Ramos (cell line): ENCODE measurements around the gene ZBTB5.
"Not testable (repeated sequence)": the region's sequence is repeated elsewhere in the genome, so short reads cannot be mapped to it uniquely, and the experiment has no call there.

Source experiments
- in situ Hi-C: fragments of 300-500 bp; cut with MboI; formaldehyde crosslinking; loops from one replicate; pipeline ENCODE4 v1.14.3; 2022; ENCODE audit warnings: low sequenced_read_pairs; ENCODE audit not compliant: unreplicated experiment

Gene ZBTB5

DNA sequence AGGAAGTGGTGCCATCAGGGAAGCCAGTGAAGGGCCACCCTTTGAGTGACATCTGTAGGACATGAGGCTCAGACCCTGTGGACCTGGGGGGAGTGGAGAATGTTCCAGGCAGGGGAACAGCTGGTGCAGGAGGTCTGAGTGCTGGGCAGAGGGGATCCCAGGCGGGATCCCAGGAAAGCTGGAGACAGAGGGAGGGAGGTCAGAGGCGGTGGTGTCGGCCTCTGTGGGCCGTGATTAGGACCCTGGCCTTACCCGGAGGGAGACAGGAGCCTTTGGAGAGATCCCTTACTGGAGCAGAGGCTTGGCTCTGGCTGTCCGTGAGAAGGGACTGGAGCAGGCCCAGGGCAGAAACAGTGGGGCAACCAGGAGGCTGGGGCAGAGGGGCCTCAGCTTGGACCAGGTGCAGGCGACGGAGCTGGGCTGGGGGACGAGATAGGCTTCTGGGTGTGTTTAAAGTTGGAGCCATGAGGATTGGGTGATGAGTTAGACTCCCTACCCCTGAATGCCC is 54.8 kb downstream of the ZBTB5 start:
- in situ Hi-C loops: no loop called here

DNA sequence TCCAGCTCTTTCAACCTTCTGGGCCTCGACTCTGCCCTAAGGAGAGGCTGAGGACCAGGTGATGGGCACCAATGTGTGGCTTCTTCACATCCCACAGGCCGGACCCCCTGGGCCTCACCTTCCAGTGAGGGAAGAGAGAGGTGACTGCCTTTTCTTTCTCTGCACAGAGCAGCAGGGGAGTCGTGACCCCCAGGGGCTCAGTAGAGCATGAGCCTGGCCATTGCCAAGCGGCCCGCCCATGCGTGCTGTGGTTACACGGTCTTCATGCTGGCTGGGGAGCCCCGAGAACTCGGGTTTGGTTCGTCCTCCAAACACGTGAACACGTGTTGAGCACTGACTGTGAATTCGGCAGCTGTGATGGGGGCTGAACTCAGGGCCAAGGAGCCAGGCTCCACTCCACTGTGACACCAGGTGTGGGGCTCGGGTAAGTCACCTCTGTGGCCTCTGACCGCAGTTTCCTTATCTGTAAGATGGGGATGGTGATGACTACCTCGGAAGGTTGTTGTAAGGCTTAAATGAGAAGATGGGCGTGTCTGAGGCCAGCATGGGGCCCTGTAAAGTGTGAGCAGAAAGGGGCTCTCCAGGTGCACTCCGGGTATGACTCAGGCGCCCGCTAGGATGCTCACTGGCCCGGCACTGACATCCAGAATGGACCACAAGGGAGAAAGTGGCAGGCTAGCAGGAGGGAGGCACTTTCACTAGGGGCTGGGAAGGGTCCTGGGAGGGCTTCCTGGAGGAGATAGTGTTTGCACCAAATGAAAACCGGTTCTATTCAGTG is 56.1 kb downstream of the ZBTB5 start:
- in situ Hi-C loops: loop anchor here (10.0 kb wide), 1 partner anchor 374 kb away; the partner anchor contains the start of gene PAX5

DNA sequence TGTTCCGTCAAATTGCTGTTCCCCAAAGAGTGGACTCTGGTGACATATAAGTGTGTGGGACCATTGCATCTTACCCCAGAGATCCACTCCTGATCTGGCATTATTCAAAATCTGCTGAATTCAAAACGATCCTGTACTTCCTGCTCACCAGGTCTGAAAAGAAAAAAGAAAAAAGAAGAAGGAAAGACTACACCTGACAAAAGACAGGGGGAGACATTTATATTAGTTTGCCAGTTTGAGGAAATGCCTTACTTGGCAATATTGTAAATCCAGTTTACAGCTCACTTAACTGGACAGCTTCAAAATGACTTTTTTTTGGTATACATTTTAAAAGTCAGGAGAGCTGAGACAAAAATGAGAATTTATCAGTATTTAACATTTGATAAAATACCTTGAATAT is 57.8 kb downstream of the ZBTB5 start:
- in situ Hi-C loops: loop anchor here (10.0 kb wide), 1 partner anchor 373 kb away; the partner anchor contains the start of gene PAX5

DNA sequence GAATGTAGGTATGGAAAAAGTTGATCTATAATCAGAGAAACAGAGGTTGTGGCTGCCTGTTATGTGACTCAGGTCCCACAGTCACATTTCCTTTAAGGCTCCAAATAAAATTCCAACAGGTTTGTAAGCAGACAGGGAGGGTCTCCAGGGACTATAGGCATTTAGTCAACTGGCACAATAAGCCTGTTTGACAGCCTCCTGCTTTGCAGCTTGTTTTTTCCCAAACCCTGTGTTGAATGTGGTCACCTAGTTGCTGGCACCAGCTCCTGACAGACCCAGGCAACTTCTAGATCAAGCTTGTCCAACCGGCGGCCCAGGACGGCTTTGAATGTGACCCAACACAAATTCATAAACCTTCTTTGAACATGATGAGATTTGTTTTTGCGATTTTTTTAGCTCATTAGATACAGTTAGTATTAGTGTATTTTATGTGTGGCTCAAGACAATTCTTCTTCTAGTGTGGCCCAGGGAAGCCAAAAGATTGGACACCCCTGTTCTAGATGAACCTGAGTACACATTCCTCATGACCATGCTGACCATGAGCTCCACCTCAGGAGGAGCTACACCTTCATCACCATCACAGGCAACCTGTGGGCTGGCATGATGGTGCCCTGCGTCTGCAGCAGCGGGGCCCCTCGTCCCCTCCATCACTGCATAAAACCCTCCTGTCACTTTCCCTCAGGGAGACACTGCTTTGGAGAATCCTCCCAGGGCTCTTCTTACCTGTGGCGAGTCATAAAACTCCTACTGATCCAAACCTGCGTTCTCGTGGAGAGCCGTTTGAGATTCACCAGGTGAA is 58.4 kb downstream of the ZBTB5 start:
- in situ Hi-C loops: loop anchor here (10.0 kb wide), 1 partner anchor 372 kb away; the partner anchor contains the start of gene PAX5

DNA sequence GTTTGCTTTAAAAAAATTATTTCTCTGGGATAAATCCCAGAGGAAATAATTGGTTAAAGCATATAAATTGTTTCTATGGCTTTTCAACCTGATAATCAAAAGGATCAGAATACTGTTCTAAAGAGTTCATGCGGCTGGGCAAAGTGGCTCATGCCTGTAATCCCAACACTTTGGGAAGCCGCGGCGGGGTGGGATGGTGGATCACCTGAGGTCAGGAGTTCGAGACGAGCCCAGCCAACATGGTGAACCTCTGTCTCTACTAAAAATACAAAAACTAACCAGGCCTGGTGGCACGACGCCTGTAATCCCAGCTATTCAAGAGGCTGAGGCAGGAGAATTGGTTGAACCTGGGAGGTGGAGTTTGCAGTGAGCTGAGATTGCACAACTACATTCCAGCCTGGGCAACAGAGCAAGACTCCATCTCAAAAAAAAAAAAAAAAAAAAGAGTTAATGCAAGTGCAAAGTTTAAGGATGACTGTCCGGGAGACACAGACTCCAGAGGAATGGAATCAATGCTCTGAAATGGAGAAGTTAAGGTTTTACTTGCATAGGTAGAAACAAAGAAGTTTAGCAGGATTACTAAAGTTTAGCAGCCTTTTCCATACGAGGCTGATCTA is 59.4 kb downstream of the ZBTB5 start:
- in situ Hi-C loops: loop anchor here (10.0 kb wide), 1 partner anchor 371 kb away; the partner anchor contains the start of gene PAX5

GRCh38 chr9:37405350-37405749 is 59.9 kb downstream of the ZBTB5 start:
- in situ Hi-C loops: loop anchor here (10.0 kb wide), 1 partner anchor 371 kb away; the partner anchor contains the start of gene PAX5

DNA sequence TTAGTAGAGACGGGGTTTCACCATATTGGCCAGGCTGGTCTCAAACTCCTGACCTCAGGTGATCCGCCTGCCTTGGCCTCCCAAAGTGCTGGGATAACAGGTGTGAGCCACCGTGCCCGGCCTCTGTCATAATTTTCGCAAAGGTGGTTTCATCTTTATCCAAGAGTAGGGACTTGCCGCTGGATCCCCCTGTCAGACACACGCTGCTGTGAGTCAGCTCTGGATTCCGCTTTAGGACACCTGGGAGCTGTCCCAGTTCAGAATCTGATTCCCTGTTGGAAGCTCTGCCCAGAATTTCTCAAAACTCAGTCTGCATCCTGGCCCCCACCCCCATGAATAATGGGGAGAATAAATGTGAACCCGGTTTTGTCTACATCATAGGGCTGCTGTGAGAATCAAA is 60.7 kb downstream of the ZBTB5 start:
- in situ Hi-C loops: loop anchor here (5.0 to 10.0 kb wide), 2 partner anchors 102 to 370 kb away; partner anchors contain the start of gene PAX5

DNA sequence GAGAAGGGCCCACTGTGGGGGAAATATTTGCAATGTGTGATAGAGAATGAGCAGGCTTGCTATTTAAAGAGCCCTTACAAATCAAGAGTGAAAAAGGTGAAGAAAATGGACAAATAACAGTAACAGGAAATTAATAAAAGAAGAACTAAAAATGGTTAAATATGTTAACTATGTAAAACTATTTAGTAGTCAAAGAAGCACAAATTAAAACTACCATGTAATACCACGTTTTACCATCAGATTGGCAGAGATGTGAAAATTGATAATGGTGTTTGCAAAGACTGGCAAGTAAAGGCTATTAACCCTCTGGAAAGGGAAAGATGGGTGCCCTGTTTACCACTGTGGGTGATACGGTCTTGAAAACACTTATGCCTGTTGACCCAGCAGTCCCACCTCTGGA is 65.9 kb downstream of the ZBTB5 start:
- in situ Hi-C loops: no loop called here

GRCh38 chr9:37398464-37399025 is 66.7 kb downstream of the ZBTB5 start:
- in situ Hi-C loops: no loop called here

GRCh38 chr9:37397948-37398347 is 67.3 kb downstream of the ZBTB5 start:
- in situ Hi-C loops: not testable (repeated sequence)

GRCh38 chr9:37395663-37396062 is 69.6 kb downstream of the ZBTB5 start:
- in situ Hi-C loops: no loop called here

DNA sequence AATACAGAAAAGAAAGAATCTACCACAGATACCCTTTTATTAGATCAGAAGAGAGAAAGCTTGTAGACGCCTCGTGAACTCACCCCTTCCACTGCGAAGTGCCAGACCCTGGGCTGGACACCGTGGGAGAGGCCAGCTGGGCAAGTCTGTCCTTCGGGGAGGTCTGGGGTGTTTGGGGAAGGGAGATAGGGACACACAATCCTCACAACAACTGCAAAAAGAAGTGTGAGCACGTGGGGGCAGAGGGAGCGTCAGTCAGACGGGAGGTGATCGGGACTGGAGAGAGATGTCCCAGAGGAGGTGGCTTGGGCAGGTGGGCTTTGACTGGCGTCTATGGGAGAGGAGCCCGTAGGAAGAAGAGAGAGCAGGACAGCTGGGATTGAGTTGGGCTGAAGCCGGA is 70.0 kb downstream of the ZBTB5 start:
- in situ Hi-C loops: no loop called here

GRCh38 chr9:37392272-37392671 is 73.0 kb downstream of the ZBTB5 start:
- in situ Hi-C loops: no loop called here

DNA sequence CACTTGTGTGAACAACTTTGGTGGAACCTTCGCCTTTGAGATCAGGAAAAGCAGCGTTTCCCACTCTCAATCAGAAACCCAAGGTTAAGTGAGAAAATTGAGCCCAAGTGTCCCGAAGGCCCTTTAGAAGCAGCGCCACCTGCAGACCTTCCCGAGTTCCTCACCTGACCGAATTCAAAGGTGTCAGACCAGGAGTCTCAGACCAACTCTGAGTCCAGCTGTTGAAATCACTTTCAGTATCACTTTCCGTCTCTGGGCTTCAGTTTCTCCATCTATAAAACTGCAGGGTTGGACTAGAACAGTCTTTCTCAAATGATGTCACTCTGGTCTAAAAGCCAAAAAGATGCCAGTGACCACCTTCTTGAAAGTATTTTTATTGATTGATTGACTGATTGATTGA is 74.5 kb downstream of the ZBTB5 start:
- in situ Hi-C loops: no loop called here
